GM04504 (cell line): ENCODE data around the gene MMP17.
A peak's percentile ranks its signal among the peaks of the same experiment; 100 is the strongest.

Experiments
- DNase-seq: peaks from one replicate; pipeline ENCODE4 v3.0.0-alpha.2; 2012; ENCODE audit warnings: low read depth

MMP17 gene

DNA sequence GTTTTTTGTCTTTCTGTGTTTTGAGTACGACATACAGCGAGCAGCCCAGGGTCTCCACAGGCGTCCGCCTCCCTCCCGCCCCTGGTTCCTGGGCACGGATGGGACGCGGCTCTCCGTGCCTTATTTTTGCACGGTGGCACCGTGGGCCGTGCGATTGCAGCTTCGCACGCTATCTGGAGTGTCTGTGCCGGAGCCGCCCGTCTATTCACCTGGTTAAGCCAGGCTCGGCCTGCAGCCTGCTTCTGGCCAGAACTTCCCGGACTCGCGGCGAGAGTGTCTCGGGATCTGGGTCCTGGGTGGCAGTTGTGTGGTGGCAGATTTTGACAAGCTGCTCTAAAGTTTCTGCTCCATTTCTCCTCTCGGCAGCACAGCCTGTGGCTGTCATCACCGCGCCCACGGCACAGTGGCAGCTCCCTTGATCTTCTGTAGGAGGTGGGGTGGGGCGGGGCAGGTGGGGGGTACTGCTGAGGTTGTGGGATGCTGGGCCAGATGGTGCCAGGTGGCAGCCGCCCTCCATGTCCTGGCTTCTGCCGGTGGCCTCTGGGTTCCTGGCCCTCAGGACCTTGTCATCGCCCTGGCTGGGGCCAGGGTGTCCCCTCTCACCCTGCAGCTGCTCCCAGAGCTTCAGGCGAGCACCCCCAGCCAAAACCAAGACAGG lies 2.9 kb downstream of the MMP17 start:
- DNase-seq, result no peak

DNA sequence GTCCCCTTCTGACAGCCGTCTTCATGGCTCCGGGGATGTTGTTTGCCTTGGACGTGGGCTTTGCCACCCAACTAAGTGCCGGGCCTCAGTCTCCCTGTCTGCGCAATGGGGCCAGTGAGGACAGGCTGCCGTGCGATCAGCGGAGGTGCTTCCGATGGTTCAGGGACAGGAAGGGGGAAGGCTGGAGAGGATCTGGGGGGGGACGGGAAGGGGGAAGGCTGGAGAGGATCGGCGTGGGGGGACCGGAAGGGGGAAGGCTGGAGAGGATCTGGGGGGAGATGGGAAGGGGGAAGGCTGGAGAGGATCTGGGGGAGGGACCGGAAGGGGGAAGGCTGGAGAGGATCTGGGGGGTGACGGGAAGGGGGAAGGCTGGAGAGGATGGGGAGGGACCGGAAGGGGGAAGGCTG lies 3.4 kb downstream of the MMP17 start:
- DNase-seq, result peak; percentile 84

DNA sequence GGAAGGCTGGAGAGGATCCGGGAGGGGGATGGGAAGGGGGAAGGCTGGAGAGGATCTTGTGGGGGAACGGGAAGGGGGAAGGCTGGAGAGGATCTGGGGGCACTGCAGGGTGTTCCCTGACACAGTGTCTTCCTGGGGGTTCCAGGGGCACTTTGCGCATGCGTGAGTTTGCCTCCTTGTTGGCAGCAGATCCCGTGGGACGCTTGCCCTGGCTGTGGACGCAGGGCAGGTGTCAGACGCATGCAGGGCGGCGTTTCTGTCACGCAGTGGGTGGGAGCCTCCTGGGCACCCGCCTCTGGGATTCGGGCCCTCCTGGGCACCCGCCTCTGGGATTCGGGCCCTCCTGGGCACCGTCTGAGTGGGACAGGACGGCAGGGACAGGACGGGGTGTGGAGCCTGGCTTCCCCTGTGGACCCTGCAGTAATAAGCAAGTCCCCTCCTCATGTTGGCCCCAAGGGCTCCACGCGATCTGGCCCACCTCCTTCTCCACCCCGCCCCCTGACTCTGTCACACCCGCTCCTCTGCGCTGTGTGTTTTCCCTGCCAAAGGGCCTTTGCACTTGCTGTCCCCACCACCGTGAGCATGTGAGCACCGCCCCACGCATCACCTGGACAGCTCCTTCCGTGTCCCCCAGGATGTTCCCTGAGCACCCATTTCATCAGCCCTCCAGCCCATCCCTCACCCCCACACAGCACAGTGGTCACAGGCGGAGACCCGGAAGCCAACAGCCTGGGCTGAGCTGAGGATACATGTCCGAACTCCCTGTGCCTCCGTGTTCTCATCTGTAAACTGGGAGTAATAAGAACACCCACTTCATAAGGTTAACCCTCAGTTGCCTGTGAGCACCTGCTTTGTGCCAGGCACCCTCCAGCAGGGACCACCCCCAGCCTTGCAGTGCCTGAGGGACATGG lies 4.4 kb downstream of the MMP17 start:
- DNase-seq, result peak; percentile 67

DNA sequence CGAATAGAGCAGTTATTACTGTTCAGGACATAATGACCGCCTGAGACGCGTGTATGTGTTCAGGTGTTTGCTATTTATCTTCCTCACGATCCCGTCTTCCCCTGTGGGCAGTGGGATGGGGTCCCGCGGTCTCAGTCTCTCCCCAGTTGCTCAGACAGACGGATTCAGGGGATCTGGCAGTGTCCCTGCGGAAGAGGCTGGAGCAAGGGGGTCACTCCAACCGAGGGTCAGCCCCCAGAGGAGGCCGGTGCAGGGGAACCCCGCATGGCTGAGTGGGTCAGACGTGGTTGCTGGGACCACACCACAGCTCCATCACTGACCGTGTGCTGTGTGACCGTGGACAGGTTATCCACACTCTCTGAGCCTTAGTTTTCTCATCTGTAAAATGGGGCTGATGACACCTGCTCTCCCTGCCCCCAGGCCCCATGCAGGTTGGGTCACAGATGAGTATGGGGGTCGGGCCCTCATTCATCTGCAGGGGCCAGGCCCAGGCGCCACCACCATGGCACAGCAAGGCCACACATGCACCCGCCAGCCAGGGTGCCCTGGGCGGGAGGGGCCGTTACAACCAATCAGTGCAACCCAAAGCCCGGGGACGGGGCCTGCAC lies 5.2 kb downstream of the MMP17 start:
- DNase-seq, result no peak

DNA sequence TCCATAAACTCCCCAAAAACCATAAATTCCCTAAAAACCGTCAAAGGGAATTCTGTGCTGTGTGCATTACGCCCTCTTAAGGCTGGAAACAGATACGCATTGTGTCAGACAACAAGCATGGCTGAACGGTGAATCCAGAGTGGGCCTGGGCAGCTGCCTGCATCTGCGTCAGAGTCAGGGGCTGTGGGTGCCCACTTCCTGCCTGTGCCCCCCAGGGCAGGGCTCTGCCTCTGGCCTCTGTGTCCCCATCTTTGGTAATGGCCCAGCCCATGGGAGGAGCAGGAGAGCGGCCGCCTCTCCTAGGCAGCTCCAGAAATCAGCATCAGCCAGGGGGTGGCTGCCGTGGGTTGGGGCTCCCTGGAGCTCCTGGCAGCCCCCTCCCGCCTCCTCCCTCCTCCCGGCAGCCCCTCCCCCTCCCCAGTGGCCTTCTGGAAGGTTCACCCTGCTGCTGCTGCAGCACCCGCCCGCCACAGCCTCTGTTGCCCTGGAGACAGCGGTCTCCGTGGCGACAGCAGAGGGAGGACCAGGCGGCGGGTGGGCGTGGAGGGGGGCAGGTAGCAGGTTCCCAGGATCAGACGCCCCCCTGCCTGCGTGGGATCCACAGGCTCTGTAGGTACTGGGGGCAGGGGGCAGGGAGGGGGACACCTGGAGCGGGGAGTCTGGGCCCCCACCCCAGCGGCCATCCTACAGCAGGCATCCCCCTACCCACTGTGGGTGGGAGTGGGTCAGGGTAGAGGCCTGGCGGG lies 5.9 kb downstream of the MMP17 start:
- DNase-seq, result no peak

DNA sequence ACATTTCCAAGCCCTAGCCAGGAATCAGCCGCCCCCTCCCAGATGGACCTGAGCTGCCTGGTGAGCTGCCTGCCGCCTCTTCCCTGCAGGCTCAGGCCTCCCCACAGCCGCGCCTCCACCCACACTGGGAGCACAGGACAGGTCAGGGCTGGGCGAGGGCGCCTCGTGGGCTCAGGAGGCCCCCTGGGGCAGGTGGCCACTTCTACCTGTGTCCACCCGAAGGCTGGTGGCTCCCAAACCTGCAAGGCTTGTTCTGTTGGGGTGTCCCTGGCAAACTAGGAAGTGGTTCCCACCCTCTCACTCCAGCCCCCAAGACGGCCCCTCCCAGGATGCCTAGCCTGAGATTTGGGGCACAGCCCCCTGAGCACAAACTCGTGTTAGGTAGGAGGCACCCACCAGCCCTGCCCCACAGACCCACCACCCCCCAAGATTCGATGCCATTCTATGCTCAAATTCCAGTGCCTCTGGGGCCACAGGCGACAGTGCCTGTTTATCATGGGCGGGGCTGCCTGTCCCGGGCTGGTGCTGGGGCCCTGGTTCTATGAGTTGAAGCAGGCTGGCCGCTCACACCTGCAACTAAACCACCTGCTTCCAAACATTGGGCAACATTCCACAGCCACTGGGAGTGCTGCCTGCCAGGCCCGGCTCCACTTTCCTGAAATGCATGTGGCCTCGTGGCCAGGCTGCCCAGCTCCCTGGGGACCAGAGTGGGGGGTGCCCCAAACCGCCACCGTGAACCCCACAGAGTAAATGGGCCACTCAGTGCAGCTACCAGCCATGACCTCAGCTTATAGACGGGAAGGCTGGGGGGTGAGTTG lies 6.8 kb downstream of the MMP17 start:
- DNase-seq, result no peak

DNA sequence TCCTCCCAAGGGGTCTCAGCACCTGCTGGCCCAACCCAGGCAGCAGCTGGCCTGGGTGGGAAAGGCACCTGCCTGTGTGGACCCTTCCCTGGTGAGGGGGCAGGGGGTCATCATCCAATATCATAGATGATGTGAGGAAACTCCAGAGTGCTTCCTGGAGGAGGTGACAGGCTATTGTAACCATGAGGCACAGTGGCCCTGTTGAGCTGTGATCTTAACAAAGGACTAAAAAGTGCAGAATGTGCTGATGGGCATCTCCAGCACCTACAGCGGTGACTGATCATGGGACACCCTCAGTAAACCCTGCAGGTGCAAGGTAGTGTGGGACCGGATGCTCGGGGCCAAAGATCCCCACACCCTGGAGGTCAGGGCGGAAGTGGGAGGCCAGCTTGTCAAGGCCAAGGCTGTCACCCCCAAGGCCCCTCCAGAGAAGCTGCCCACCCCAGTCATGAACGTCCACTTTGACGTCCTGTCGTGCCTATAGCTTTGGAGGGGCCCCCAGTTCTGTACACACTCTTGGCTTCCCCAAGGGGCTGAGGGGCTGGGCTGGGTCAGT lies 7.5 kb downstream of the MMP17 start:
- no peak for DNase-seq

DNA sequence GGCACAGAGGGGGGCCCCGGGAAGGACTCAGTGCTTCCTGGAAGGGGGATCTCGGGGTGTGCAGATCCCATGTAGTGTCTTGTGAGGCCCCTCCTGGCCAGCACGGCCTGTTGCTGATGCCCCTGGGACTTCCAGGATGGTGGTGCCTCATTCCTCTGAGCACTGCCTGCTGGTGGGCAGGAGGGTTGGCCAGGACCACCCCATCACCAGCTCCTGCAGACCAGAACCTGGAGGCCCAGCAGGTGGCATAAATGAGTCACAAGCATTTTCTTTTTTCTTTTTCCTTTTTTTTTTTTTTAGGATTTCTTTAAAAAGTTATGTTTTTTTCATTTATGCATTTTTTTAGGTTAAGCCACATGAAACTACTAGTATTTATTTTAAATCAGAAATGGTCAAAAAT lies 8.0 kb downstream of the MMP17 start:
- DNase-seq, result no peak

DNA sequence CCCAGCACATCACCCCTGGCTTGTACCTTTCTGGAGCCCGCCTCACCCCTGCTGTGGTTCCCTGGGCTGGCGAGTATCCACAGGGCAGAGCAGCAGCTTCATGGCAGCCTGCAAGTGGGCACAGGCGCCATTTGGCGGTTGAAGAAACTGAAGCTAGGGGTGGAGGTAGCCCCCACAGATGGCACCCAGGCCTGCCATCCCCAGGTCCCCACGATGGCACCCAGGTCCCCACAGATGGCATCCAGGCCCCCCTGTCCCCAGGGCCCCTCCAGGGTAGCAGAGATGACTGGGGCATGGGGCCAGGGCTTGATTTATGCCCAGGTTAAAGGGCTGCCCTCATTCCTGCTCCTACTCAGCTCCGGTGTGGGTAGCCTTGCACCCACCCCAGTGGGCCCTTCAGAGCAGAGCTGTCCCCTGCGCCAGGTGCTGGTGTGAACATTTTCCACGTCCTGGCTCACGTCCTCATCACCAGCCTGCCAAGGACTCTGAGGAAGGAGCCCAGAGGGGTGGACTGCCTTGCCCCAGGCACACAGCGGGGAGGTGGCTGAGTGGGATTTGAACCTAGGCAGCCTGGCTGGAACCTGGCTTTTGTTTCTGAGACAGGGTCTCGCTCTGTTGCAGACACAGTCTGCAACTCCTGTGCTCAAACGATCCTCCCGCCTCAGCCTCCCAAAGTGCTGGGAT lies 8.7 kb downstream of the MMP17 start:
- no peak for DNase-seq

DNA sequence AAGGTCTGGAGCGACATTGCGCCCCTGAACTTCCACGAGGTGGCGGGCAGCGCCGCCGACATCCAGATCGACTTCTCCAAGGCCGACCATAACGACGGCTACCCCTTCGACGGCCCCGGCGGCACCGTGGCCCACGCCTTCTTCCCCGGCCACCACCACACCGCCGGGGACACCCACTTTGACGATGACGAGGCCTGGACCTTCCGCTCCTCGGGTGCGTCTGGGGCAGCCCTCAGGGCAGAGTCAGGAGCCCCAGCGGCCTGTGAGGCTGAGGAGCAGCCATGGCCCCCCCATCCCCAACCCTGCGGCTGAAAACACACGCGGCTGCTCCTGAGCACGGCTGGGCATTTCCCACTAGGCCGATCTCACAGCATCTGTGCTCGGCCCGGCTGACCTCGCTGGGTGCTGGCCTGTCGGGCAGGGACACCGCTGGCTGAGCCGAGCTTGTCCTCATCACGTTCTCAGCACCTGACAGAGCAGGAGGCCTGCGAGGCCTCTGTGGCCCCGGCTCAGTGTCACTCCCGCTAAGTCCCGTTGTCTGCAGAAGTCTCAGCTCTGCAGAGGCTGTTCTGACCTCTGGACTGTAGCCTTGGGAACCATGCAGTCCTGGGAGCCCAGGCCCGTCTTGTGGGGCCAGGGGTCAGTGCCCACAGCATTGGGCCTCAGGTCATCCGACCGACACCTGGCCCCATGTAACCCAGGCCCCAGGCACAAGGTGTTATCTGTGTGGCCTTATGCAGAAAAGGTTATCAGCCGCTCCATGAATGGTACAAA lies 12.6 kb downstream of the MMP17 start:
- no peak for DNase-seq

DNA sequence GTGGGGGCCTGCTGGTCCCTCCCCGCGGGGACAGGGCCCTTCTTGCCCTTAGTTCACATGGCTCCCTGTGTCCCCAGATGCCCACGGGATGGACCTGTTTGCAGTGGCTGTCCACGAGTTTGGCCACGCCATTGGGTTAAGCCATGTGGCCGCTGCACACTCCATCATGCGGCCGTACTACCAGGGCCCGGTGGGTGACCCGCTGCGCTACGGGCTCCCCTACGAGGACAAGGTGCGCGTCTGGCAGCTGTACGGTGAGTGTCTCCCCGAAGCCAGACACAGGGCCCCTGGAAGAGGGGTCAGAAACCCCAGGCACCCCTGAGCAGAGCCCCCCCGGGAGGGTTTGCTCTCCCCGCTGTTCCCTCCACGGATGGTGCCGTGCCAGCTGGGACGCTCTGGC lies 13.4 kb downstream of the MMP17 start:
- DNase-seq, result no peak

DNA sequence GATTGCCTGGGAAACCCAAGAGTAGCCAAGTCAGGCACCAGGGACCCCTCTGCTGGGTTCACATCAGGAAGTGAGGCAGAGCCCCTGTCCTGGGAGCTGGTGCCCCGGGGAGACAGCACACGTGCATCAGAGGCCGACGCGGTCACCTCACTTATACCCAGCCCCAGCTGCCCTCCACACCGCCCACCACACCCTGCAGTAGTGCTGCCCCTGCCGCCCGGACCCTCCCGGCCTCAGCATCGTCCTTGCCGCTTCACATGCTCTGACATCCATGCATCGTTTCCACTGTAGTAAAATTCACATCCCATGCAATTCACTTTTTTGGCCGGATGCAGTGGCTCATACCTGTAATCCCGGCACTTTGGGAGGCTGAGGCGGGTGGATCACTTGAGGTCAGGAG lies 14.0 kb downstream of the MMP17 start:
- DNase-seq, result no peak

DNA sequence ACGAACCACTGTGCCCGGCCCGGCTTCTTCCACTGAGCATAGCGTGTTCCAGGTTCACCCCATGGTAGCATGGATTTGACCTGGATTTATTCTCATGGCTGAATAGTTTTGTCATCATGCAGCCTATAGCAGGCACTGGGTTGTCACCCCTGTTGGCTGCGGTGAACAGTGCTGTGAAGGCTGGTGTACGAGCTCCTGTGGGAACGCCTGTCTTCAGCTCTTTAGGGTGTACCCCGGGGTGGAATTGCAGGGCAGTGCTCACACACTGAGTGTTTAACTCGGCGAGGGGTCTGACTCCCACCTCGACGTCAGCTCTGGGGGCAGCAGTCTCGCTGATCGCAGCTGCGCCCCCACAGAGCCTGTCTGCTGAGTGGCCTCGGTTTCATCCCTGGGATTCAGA lies 15.3 kb downstream of the MMP17 start:
- no peak for DNase-seq

DNA sequence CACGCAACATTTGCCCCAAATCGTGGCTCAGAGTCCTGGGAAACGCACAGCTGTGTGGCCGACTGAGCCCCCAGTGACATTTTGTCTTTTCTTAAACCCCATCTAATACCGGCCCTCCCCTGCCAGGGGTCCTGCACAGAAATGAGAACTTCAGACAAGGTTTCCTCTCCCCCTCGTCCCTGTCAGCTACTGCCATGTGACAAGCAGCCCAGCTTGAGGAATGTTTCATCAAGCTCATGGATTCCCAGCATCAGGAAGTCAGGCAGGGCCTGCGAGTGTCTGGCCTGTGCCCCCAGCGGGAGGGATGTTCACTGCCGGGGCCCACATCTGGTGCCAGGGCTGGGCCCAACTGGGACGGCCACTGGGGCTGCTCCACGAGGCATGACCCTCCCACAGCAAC lies 15.9 kb downstream of the MMP17 start:
- DNase-seq, result no peak

DNA sequence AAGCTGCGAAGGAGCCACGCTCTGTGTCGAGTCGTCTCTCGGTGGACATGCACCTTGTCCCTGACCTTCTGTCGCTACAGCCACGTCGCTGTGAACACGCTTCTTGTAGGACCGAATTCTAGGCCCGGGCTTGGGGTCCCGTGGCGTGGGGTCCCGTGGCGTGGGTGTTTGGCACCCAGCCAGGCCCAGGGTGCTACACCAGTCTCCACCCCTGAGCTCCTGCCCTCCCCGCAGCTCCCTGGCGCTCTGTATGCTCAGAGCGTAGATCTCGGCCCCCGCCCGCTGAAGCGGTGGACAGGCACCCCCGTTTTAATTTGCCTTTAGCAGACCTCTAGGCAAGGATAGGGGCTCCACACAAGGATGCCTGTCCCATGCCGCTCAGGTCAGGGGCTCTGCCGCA lies 16.5 kb downstream of the MMP17 start:
- DNase-seq, result no peak

DNA sequence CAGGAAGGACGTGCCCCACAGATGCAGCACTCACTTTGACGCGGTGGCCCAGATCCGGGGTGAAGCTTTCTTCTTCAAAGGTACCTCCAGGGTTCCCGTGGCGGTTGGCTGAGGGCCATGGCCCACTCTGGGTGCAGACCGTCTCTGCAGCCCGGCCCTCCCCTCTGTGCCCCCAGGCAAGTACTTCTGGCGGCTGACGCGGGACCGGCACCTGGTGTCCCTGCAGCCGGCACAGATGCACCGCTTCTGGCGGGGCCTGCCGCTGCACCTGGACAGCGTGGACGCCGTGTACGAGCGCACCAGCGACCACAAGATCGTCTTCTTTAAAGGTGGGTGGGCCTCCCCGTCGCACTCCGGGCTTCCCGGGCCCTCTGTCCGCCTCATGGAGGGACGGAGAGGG lies 16.9 kb downstream of the MMP17 start:
- DNase-seq, result no peak

DNA sequence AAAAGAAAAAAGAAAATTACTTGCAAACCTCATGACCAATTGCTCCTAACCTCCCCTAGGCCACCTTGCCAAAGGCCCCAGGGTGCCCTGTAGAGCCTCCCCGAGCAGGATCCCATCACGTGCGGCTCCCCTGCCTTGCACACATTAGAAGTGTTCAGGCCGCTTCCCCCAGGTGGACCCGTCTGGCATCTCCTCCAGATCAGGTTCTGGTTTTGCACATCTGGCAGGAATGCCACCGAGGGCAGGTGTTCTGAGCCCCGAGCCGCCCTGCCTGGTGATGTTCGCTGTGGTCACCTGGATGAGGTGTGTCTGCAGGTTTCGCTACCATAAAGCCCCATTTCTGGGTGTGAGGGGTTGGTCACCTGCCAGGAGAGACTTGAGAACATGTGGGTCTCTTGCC lies 19.3 kb downstream of the MMP17 start:
- DNase-seq, result no peak

DNA sequence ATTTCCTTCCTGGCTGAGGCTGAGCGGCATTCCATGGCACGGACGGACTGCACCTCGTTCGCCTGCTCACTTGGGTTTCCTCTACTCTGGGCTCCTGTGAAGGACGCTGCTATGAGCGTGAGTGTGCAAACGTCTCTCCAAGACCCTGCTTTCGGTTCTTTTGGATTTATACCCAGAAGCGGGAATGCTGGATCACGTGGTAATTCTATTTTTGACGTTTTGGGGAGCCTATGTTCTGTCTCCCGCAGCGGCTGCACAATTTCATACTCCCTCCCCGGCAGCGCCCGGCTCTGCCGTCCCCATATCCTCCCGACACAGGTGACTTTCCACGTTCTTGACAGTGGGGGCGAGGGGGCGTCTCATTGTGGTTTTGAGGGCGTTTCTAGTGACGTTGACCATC lies 20.6 kb downstream of the MMP17 start:
- no peak for DNase-seq

DNA sequence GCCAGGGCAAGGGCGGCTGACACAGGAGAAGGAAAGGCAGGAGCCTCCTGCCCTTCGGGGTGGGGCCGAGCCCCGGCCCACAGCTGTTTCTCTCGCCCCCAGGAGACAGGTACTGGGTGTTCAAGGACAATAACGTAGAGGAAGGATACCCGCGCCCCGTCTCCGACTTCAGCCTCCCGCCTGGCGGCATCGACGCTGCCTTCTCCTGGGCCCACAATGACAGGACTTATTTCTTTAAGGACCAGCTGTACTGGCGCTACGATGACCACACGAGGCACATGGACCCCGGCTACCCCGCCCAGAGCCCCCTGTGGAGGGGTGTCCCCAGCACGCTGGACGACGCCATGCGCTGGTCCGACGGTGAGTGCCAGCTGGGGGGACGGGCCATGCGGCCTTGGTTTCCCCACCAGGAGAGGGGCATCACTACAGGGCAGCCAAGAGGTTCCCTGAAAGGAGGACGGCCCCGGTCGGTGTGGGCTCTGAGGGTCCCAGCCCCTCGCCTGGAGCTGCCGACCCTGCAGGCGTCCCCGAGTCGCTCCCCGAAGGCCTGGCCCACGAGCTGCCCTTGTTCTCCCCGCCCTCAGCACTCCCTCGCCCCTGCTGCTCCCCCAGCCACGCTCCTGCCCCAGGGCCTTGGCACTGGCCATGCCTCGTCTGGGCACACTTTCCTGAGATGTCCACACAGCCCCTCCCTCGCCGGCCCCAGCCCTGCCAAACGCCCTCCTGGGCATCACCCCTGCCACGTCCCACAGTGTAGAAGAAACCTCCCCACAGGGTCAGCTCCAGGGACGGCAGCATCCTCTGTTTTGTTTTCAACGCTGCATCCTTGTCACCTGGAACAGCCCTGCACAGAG lies 21.7 kb downstream of the MMP17 start:
- no peak for DNase-seq
